DOHH2 (cell line): ENCODE measurements around the gene GIGYF2.

Experiments used
- EZH2phosphoT487 ChIP-seq: fragments of 200-600 bp; sonication (generic); IDR thresholded peaks from 2 replicates; pipeline ENCODE4 v1.6.1; 2017; ENCODE audit warnings: borderline replicate concordance, mild to moderate bottlenecking, antibody characterized with exemption, low read length, moderate library complexity, mixed read lengths
- TF ChIP-seq, protein P1 (sequence below): fragments of 200-600 bp; sonication (generic); IDR thresholded peaks from one replicate; pipeline ENCODE4 v1.5.1; 2014; ENCODE audit warnings: antibody characterized with exemption, mild to moderate bottlenecking, low read depth, low read length; ENCODE audit not compliant: poor library complexity, severe bottlenecking

DNA sequence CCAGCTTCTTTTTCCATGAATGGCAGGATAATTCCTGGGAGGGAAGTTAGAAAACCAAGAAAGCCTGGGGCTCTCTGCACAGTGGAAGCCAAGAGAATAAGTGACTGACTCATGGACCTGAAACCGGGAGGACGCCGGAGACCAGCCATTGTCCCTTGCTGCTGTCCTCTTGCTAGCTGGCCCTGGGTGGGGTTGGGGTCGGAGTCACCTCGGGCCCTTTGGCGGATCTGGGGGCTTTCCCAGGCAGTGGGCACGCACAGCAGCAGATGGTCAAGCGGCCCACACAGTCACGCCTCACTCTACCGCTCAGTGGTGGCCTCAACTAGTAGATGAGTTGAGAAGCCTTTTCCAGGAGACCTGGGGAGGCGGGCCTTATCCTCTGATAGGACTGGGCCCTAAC, 48.1 kb upstream of the GIGYF2 start:
- TF ChIP-seq EZH2phosphoT487 = no peak
- TF ChIP-seq, protein P1, sequence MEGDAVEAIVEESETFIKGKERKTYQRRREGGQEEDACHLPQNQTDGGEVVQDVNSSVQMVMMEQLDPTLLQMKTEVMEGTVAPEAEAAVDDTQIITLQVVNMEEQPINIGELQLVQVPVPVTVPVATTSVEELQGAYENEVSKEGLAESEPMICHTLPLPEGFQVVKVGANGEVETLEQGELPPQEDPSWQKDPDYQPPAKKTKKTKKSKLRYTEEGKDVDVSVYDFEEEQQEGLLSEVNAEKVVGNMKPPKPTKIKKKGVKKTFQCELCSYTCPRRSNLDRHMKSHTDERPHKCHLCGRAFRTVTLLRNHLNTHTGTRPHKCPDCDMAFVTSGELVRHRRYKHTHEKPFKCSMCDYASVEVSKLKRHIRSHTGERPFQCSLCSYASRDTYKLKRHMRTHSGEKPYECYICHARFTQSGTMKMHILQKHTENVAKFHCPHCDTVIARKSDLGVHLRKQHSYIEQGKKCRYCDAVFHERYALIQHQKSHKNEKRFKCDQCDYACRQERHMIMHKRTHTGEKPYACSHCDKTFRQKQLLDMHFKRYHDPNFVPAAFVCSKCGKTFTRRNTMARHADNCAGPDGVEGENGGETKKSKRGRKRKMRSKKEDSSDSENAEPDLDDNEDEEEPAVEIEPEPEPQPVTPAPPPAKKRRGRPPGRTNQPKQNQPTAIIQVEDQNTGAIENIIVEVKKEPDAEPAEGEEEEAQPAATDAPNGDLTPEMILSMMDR = no peak
